Caco-2 (cell line): Measurements from ENCODE around the gene MGMT. TPM values are rescaled to one million over a fixed set of nuclear protein-coding genes. Genes with fewer than 3 reads are reported as not detected.

Experiments used
- BruUV-seq: library from RNA; stranded (reverse); fragments of 400-500 nt; replicated peaks from 2 replicates; lab custom pipeline; 2021; lab: Mats Ljungman, UMichigan
- CTCF ChIA-PET: fragments of 300-600 bp; sonication (Branson Sonifier 250); formaldehyde crosslinking; loops from one replicate; lab custom pipeline; 2022; ENCODE audit warnings: antibody characterized with exemption; lab: Charles Lee
- POLR2A ChIA-PET: fragments of 300-600 bp; sonication (Branson Sonifier 250); formaldehyde crosslinking; loops from one replicate; lab custom pipeline; 2022; ENCODE audit warnings: antibody characterized with exemption; lab: Charles Lee
- DNase-seq, 2 experiments: peaks; one replicate each; pipeline versions ENCODE4 v3.0.0 to v3.0.0-alpha.2; 2020 to 2022
- H3K27me3 ChIP-seq: replicated peaks from 2 replicates; pipeline ENCODE4 v1.6.0; 2011; ENCODE audit warnings: low read length; ENCODE audit not compliant: control insufficient read depth, insufficient read depth
- H3K36me3 ChIP-seq: 2 replicates; pipeline ENCODE4 v1.5.1; 2011; ENCODE audit warnings: low read length; ENCODE audit not compliant: control insufficient read depth, insufficient read depth
- H3K4me1 ChIP-seq: fragments of 250-450 bp; sonication (Bioruptor Pico); 2 replicates; pipeline ENCODE4 v1.5.1; 2020; ENCODE audit warnings: mild to moderate bottlenecking
- H3K4me3 ChIP-seq: 2 replicates; pipeline ENCODE4 v1.5.1; 2011; ENCODE audit warnings: low read depth, mild to moderate bottlenecking, control low read depth, low read length
- H3K9me3 ChIP-seq: fragments of 250-450 bp; sonication (Bioruptor Pico); 2 replicates; pipeline ENCODE4 v1.5.1; 2020; ENCODE audit warnings: mild to moderate bottlenecking, moderate library complexity
- H3K27ac Mint-ChIP-seq: one replicate; pipeline ENCODE4 v1.8.0; 2022; ENCODE audit warnings: mixed read lengths; ENCODE audit not compliant: unreplicated experiment
- H3K27me3 Mint-ChIP-seq: one replicate; pipeline ENCODE4 v1.8.0; 2022; ENCODE audit warnings: mixed read lengths; ENCODE audit not compliant: insufficient read depth, unreplicated experiment
- H3K36me3 Mint-ChIP-seq: one replicate; pipeline ENCODE4 v1.8.0; 2022; ENCODE audit warnings: mild to moderate bottlenecking, mixed read lengths; ENCODE audit not compliant: insufficient read depth, unreplicated experiment
- H3K4me1 Mint-ChIP-seq: one replicate; pipeline ENCODE4 v1.8.0; 2022; ENCODE audit warnings: low read depth, mixed read lengths; ENCODE audit not compliant: unreplicated experiment
- H3K4me3 Mint-ChIP-seq: one replicate; pipeline ENCODE4 v1.8.0; 2022; ENCODE audit warnings: mild to moderate bottlenecking, moderate library complexity, mixed read lengths; ENCODE audit not compliant: unreplicated experiment
- H3K9me3 Mint-ChIP-seq: one replicate; pipeline ENCODE4 v1.8.0; 2022; ENCODE audit warnings: mixed read lengths; ENCODE audit not compliant: unreplicated experiment
- intact Hi-C: fragments of 100-400 bp; cut with micrococcal nuclease; formaldehyde crosslinking; loops from one replicate; pipeline ENCODE4 v1.10.0; 2022; ENCODE audit not compliant: unreplicated experiment
- total RNA-seq: library from RNA; stranded (reverse); gene quantifications from 2 replicates; pipeline ENCODE4 v1.2.3, GENCODE V29; 2022
- TF ChIP-seq, protein P1 (sequence below), 2 experiments: fragments of 200-600 bp in 1 of 2; IDR thresholded peaks; 1 replicate in 1 of 2; 2 replicates in 1 of 2; pipeline versions ENCODE4 v1.5.1 to v1.8.0; 2011 to 2022; ENCODE audit warnings: antibody characterized with exemption in 1 of 2, control low read depth in 1 of 2, inconsistent platforms in 1 of 2, low read depth in 1 of 2, low read length in 1 of 2, mild to moderate bottlenecking in 1 of 2, moderate library complexity in 1 of 2; ENCODE audit not compliant: insufficient read depth in 1 of 2, severe bottlenecking in 1 of 2, unreplicated experiment in 1 of 2

Gene MGMT
- total RNA-seq, 1 experiment from 2014 or later: 57.0 TPM

DNA sequence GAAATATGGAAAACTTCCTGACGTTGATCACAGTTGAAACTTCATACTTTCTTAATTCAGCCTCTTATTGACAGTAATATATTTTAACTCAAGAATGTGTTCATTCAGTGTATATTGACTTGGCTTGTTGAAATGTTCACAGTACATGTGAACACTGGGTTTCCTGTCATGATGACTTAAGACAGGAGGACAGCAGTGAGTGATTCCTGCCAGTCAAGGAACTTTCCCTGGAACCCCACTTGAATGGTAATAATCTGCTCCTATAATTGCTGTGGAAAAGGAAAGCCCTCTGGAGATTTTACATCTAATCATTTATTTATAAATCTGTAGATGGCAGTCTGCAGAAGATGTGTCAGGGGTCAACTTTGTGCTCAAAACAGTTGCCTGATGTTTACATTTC lies 216.5 kb downstream of the MGMT start:
- BruUV-seq: no TSS peak
- TF ChIP-seq, protein P1, sequence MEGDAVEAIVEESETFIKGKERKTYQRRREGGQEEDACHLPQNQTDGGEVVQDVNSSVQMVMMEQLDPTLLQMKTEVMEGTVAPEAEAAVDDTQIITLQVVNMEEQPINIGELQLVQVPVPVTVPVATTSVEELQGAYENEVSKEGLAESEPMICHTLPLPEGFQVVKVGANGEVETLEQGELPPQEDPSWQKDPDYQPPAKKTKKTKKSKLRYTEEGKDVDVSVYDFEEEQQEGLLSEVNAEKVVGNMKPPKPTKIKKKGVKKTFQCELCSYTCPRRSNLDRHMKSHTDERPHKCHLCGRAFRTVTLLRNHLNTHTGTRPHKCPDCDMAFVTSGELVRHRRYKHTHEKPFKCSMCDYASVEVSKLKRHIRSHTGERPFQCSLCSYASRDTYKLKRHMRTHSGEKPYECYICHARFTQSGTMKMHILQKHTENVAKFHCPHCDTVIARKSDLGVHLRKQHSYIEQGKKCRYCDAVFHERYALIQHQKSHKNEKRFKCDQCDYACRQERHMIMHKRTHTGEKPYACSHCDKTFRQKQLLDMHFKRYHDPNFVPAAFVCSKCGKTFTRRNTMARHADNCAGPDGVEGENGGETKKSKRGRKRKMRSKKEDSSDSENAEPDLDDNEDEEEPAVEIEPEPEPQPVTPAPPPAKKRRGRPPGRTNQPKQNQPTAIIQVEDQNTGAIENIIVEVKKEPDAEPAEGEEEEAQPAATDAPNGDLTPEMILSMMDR (IDR thresholded peaks at IDR 0.05; ENCODE audit: insufficient read depth in 1 of 2, low read depth in 1 of 2, low read length in 1 of 2, severe bottlenecking in 1 of 2, unreplicated experiment in 1 of 2): no peak
- no peak overlapping the region for H3K27ac Mint-ChIP-seq
- ChIA-PET CTCF (no interaction called here), POLR2A (no interaction called here)
- H3K27me3 Mint-ChIP-seq: no peaks in the 10 kb centered on the region
- H3K36me3 ChIP-seq: no peaks in the 10 kb centered on the region
- intact Hi-C loops: no loop called here
- no peak overlapping the region for H3K4me3 Mint-ChIP-seq
- H3K9me3 Mint-ChIP-seq: no peaks in the 10 kb centered on the region
- no peaks in the 10 kb centered on the region for H3K9me3 ChIP-seq
- H3K4me1 Mint-ChIP-seq: no peaks in the 10 kb centered on the region
- DNase-seq: no peak
- H3K27me3 ChIP-seq: no peaks in the 10 kb centered on the region
- H3K4me1 ChIP-seq: no peaks in the 10 kb centered on the region
- no peak overlapping the region for H3K4me3 ChIP-seq
- H3K36me3 Mint-ChIP-seq: peaks cover 8% of the 10 kb centered on the region

DNA sequence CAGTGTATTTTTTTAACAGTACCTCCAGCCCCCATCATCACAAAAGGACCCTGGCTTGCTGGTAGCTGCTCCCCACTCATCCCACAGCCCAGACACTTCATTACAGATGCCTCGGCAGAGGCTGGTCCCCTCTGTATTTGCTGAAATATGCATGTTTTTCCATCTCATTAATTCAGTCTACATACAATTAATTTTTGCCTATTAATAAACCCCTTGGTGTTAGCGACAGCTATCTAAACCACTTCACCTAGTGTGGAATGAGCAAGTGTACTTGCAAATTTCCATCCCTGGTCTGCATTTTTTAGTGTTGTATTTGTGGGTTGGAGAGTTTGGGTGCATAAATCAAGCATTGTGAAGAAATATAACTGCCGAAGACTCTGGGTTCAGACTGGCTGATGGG lies 216.9 kb downstream of the MGMT start:
- Histone ChIP-seq H3K9me3 (no peaks in the 10 kb centered on the region), H3K36me3 (no peaks in the 10 kb centered on the region), H3K4me3 (no peak overlapping the region), H3K4me1 (no peaks in the 10 kb centered on the region), H3K27me3 (no peaks in the 10 kb centered on the region)
- H3K4me1 Mint-ChIP-seq: no peaks in the 10 kb centered on the region
- no peaks in the 10 kb centered on the region for H3K9me3 Mint-ChIP-seq
- no peaks in the 10 kb centered on the region for H3K27me3 Mint-ChIP-seq
- intact Hi-C loops: no loop called here
- CTCF ChIA-PET: no interaction called here
- no peak overlapping the region for H3K27ac Mint-ChIP-seq
- H3K36me3 Mint-ChIP-seq: peaks cover 9% of the 10 kb centered on the region
- POLR2A ChIA-PET: interaction anchor here (0.5 kb wide), 1 partner anchor 217 kb away, joined by 3 read pairs; no protein-coding TSS in a partner anchor
- DNase-seq: no peak
- no peak overlapping the region for H3K4me3 Mint-ChIP-seq
- TF ChIP-seq, protein P1 (IDR thresholded peaks at IDR 0.05; ENCODE audit: insufficient read depth in 1 of 2, low read depth in 1 of 2, low read length in 1 of 2, severe bottlenecking in 1 of 2, unreplicated experiment in 1 of 2): no peak
- BruUV-seq: no TSS peak

DNA sequence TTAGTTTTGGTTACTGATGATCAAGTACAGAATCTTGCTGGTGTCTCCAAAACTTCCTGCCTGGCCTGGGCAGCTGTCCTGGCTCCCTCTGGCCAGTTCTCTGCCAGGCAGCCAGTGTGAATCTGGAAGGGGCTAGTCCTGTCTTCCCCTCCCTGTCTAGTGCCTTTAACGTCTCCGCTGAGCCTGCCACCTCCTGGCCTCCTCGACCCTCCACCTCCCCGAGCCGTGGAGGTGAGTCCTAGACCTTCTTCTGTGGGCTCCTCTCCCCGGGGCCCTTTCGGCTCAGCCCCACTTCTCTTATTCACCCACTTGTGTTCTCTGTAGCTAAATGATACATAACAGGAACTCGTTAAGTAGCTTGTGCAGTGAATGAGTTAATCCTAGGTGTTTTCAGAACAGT lies 218.2 kb downstream of the MGMT start:
- intact Hi-C loops: no loop called here
- TF ChIP-seq, protein P1 (IDR thresholded peaks at IDR 0.05; ENCODE audit: insufficient read depth in 1 of 2, low read depth in 1 of 2, low read length in 1 of 2, severe bottlenecking in 1 of 2, unreplicated experiment in 1 of 2): no peak
- no peaks in the 10 kb centered on the region for H3K36me3 ChIP-seq
- no peaks in the 10 kb centered on the region for H3K9me3 ChIP-seq
- H3K9me3 Mint-ChIP-seq: no peaks in the 10 kb centered on the region
- ChIA-PET POLR2A (no interaction called here), CTCF (no interaction called here)
- DNase-seq: no peak
- no peaks in the 10 kb centered on the region for H3K27me3 ChIP-seq
- no peaks in the 10 kb centered on the region for H3K4me1 ChIP-seq
- no peaks in the 10 kb centered on the region for H3K27me3 Mint-ChIP-seq
- no peaks in the 10 kb centered on the region for H3K4me1 Mint-ChIP-seq
- no peak overlapping the region for H3K27ac Mint-ChIP-seq
- H3K36me3 Mint-ChIP-seq: peaks cover 9% of the 10 kb centered on the region
- no TSS peak for BruUV-seq
- H3K4me3 Mint-ChIP-seq: no peak overlapping the region
- H3K4me3 ChIP-seq: no peak overlapping the region
